K562 (cell line): Measurements from ENCODE around the gene ARHGEF40. TPM values are rescaled to one million over a fixed set of nuclear protein-coding genes. Genes with fewer than 3 reads are reported as not detected.
A peak's percentile ranks its signal among the peaks of the same experiment; 100 is the strongest.

Experiments
- ATAC-seq: fragments of 200-7000 bp; cut with Tn5 transposase; 3 replicates; pipeline ENCODE4 v1.9.1; 2020; ENCODE audit warnings: moderate library complexity
- BruUV-seq: library from RNA; stranded (reverse); fragments of 400-500 nt; replicated peaks from 2 replicates; lab custom pipeline; 2021; lab: Mats Ljungman, UMichigan
- CTCF ChIA-PET: fragments of 300-600 bp; formaldehyde crosslinking; extraction: SDS; loops from one replicate; lab custom pipeline; 2021; ENCODE audit warnings: low intra/inter-chr PET ratio; lab: Yijun Ruan, JAX
- POLR2A ChIA-PET: fragments of 300-600, 350-650 bp; sonication (Branson Sonifier 250); formaldehyde crosslinking; extraction: SDS; loops from one replicate; lab custom pipeline; 2021; ENCODE audit warnings: antibody characterized with exemption, inconsistent platforms; lab: Yijun Ruan, JAX
- DNase-seq, 4 experiments: peaks; one replicate each; pipeline versions ENCODE4 v3.0.0 to v3.0.0-alpha.2; 2011 to 2018; ENCODE audit warnings: low spot score in 3 of 4, mixed read lengths in 3 of 4; ENCODE audit errors: extremely low read depth in 1 of 4
- FAIRE-seq: peaks from 2 replicates; lab custom pipeline; 2011; peaks lifted over from hg19 to GRCh38; lab: Jason Lieb, UNC
- H2AFZ ChIP-seq: 2 replicates; pipeline ENCODE4 v1.6.0; 2011; ENCODE audit warnings: low read depth, low read length, control low read depth, inconsistent platforms
- H3K27ac ChIP-seq: fragments of 200-600 bp; 3 replicates; pipeline ENCODE4 v1.8.0; 2011; ENCODE audit warnings: low read depth, mild to moderate bottlenecking, control low read depth, inconsistent platforms, low read length, moderate library complexity, mixed read lengths; ENCODE audit errors: extremely low read depth
- H3K27me3 ChIP-seq, 2 experiments: fragments of 300-600 bp in 1 of 2; 2 replicates in 1 of 2; 3 replicates in 1 of 2; pipeline versions ENCODE4 v1.6.0 to v1.8.0; 2011; ENCODE audit warnings: inconsistent platforms in 2 of 2, low read length in 2 of 2, mild to moderate bottlenecking in 1 of 2, mixed read lengths in 1 of 2, moderate library complexity in 1 of 2; ENCODE audit not compliant: control insufficient read depth in 2 of 2, insufficient read depth in 2 of 2
- H3K36me3 ChIP-seq: fragments of 300-600 bp; 3 replicates; pipeline ENCODE4 v1.8.0; 2011; ENCODE audit warnings: mild to moderate bottlenecking, low read length, inconsistent platforms; ENCODE audit not compliant: control insufficient read depth, insufficient read depth
- H3K4me1 ChIP-seq, 2 experiments: fragments of 200-600 bp in 1 of 2; replicated peaks in 1 of 2; 2 replicates in 1 of 2; 3 replicates in 1 of 2; pipeline versions ENCODE4 v1.5.1 to v1.8.0; 2011; ENCODE audit warnings: inconsistent platforms in 2 of 2, low read length in 2 of 2, mild to moderate bottlenecking in 1 of 2, mixed read lengths in 1 of 2, moderate library complexity in 1 of 2; ENCODE audit not compliant: control insufficient read depth in 2 of 2, insufficient read depth in 2 of 2
- H3K4me2 ChIP-seq: 2 replicates; pipeline ENCODE4 v1.6.1; 2011; ENCODE audit warnings: low read length, control low read depth, inconsistent platforms, mixed read lengths; ENCODE audit not compliant: insufficient read depth
- H3K4me3 ChIP-seq: fragments of 200-600 bp; sonication (generic), shearing (Covaris generic); 2 replicates; pipeline ENCODE4 v1.5.1; 2016; ENCODE audit warnings: control low read depth, inconsistent platforms
- H3K79me2 ChIP-seq: fragments of 200-600 bp; 3 replicates; pipeline ENCODE4 v1.8.0; 2011; ENCODE audit warnings: low read length, inconsistent platforms; ENCODE audit not compliant: control insufficient read depth, insufficient read depth
- H3K9ac ChIP-seq, 2 experiments: 2 replicates each; pipeline versions ENCODE4 v1.6.0 to v1.6.1; 2011; ENCODE audit warnings: low read depth in 2 of 2, low read length in 2 of 2, control low read depth in 1 of 2, inconsistent platforms in 1 of 2, mild to moderate bottlenecking in 1 of 2, mixed read lengths in 1 of 2; ENCODE audit not compliant: insufficient read depth in 1 of 2
- H3K9me1 ChIP-seq: one replicate; pipeline ENCODE4 v1.6.0; 2011; ENCODE audit warnings: inconsistent platforms, mild to moderate bottlenecking, low read length, moderate library complexity; ENCODE audit not compliant: control insufficient read depth, insufficient read depth
- H3K9me3 ChIP-seq: replicated peaks from 2 replicates; pipeline ENCODE4 v1.5.1; 2011; ENCODE audit warnings: low read depth, low read length, inconsistent platforms; ENCODE audit not compliant: control insufficient read depth, insufficient read depth
- H4K20me1 ChIP-seq: replicated peaks from 2 replicates; pipeline ENCODE4 v1.6.1; 2011; ENCODE audit warnings: low read length, inconsistent platforms, mixed read lengths; ENCODE audit not compliant: control insufficient read depth, insufficient read depth
- CCNT2 ChIP-seq: IDR thresholded peaks from 2 replicates; pipeline ENCODE4 v1.6.1; 2011; ENCODE audit warnings: borderline replicate concordance, low read depth, mild to moderate bottlenecking, moderate library complexity, mixed read lengths, low read length; ENCODE audit not compliant: insufficient read length; ENCODE audit errors: extremely low read depth
- ETV1 ChIP-seq: fragments of 450-650 bp; conservative IDR thresholded peaks from 2 replicates; pipeline ENCODE4 v1.6.1; 2016; ENCODE audit warnings: missing genetic modification characterization, control low read depth, low read depth, missing compliant biosample characterization
- L3MBTL2 ChIP-seq: fragments of 450-650 bp; IDR thresholded peaks from 2 replicates; pipeline ENCODE4 v1.6.1; 2016; ENCODE audit warnings: mild to moderate bottlenecking, moderate library complexity
- NFE2 ChIP-seq: IDR thresholded peaks from 2 replicates; pipeline ENCODE4 v1.6.1; 2014; ENCODE audit warnings: antibody characterized with exemption, low read depth
- RBBP5 ChIP-seq: fragments of 200-600 bp; sonication (generic); IDR thresholded peaks from 2 replicates; pipeline ENCODE4 v1.6.1; 2012; ENCODE audit warnings: borderline replicate concordance, mild to moderate bottlenecking, low read length, control low read depth, inconsistent platforms; ENCODE audit not compliant: insufficient read depth, poor library complexity, severe bottlenecking
- SAFB ChIP-seq: fragments of 200-400 bp; formaldehyde crosslinking; IDR thresholded peaks from 2 replicates; pipeline ENCODE4 v1.6.1; 2017; ENCODE audit warnings: low read depth, low read length, borderline replicate concordance
- TBP ChIP-seq: optimal IDR thresholded peaks from 2 replicates; pipeline ENCODE3; 2011; ENCODE audit warnings: low read depth, low read length, improper control_type of control experiment
- THRAP3 ChIP-seq: fragments of 450-650 bp; IDR thresholded peaks from 2 replicates; pipeline ENCODE4 v1.6.1; 2016; ENCODE audit warnings: mild to moderate bottlenecking, inconsistent platforms, borderline replicate concordance
- TRIM25 ChIP-seq: fragments of 450-650 bp; IDR thresholded peaks from 2 replicates; pipeline ENCODE4 v1.7.0; 2016; ENCODE audit warnings: borderline replicate concordance
- ZMIZ1 ChIP-seq, 2 experiments: fragments of 150-350 bp in 1 of 2; IDR thresholded peaks; 2 replicates each; pipeline ENCODE4 v1.6.1; 2012 to 2016; ENCODE audit warnings: low read depth in 2 of 2, low read length in 2 of 2, mild to moderate bottlenecking in 1 of 2, moderate library complexity in 1 of 2
- ZNF121 ChIP-seq: sonication (generic); formaldehyde crosslinking; conservative IDR thresholded peaks from 2 replicates; pipeline ENCODE4 v1.8.0; 2022; ENCODE audit warnings: missing genetic modification reagents
- WGBS: fragments of 100-300 bp; shearing (Covaris generic); methylation state at CpG from one replicate; pipeline ENCODE4 v1.1.6; 2016; ENCODE audit warnings: low coverage, mixed read lengths; ENCODE audit not compliant: insufficient coverage; ENCODE audit errors: missing lambda C conversion rate; 5-methylcytosine and 5-hydroxymethylcytosine counted together
- in situ Hi-C: fragments of 300-500 bp; cut with MboI; formaldehyde crosslinking; loops from 4 replicates; pipeline ENCODE4 v1.15.0; 2018; ENCODE audit warnings: inconsistent platforms, mixed read lengths
- intact Hi-C: fragments of 100-400 bp; cut with micrococcal nuclease; formaldehyde crosslinking; loops from 2 replicates; pipeline ENCODE4 v1.14.2; 2022
- polyA plus RNA-seq, 8 experiments: library from polyadenylated mRNA; depleted of rRNA in 4 of 8; stranded (reverse) in 5 of 8; unstranded in 3 of 8; fragments of >200 nt; fragmentation: Nextera tagmentation in 2 of 8; fragmentation: Illumina TruSeq in 1 of 8; extraction: Ambion mirVana in 2 of 8; extraction: Trizol in 1 of 8; gene quantifications; 2 replicates each; pipeline versions ENCODE4 v1.2.1 to v1.2.3, GENCODE V29; 2011 to 2014; ENCODE audit warnings: inconsistent platforms in 1 of 8, missing spikeins in 1 of 8
- total RNA-seq, 7 experiments: library from RNA; depleted of rRNA in 6 of 7; stranded (reverse); fragments of >200 nt in 6 of 7; fragmentation: Illumina TruSeq in 2 of 7; extraction: Trizol in 2 of 7; gene quantifications; 2 replicates each; pipeline versions ENCODE4 v1.2.1 to v1.2.3, GENCODE V29; 2011 to 2021; ENCODE audit warnings: low replicate concordance in 1 of 7

Gene ARHGEF40
- total and polyA plus RNA-seq, 9 of the 15 experiments (the other 6 are each of a cell fraction or from before 2014, with no cell fraction given), result 0.42 to 6.3 (median 3.8) TPM

GRCh38 chr14:21048638-21049037 lies 21.5 kb upstream of the ARHGEF40 start (continued):
- TF ChIP-seq RBBP5 (no peak), CCNT2 (no peak), L3MBTL2 (no peak), SAFB (no peak), NFE2 (no peak), ZNF121 (CRISPR knock-in tag) (no peak), TBP (no peak), TRIM25 (no peak), ETV1 (tag) (0 out of 2 replicates have a peak, but pooled peaks have one; percentile 24), THRAP3 (no peak)

GRCh38 chr14:21049271-21049673 lies 20.8 kb upstream of the ARHGEF40 start:
- Histone ChIP-seq H3K9me3 (no peaks in the 10 kb centered on the region), H3K4me2 (no peak overlapping the region), H3K9me1 (no peaks in the 10 kb centered on the region), H3K27ac (no peak overlapping the region), H2AFZ (peak overlapping the region; percentile 78), H3K27me3 (no peaks in the 10 kb centered on the region), H3K9ac (no peak overlapping the region), H3K4me1 (peaks cover 2 to 8% of the 10 kb centered on the region in 2 experiments; a peak in 3 of 5 replicates), H3K79me2 (no peaks in the 10 kb centered on the region), H3K4me3 (no peak overlapping the region), H3K36me3 (no peaks in the 10 kb centered on the region), H4K20me1 (no peaks in the 10 kb centered on the region)
- CTCF ChIA-PET, result interaction anchor here (0.6 kb wide), 1 partner anchor 53 kb away, joined by 3 read pairs; no protein-coding TSS in a partner anchor
- WGBS, result 28% methylated on average over 3 of the region's 3 CpGs
- POLR2A ChIA-PET, result interaction anchor here (0.6 kb wide), 1 partner anchor 13 kb away, joined by 3 read pairs; no protein-coding TSS in a partner anchor
- intact Hi-C loops (no loop called here), in situ Hi-C loops (no loop called here)
- no peak for DNase-seq
- FAIRE-seq, result no peak
- no peak for ATAC-seq
- no TSS peak for BruUV-seq
- peak in 1 of 2 experiments; percentile 71; a peak in 1 of 4 replicates for TF ChIP-seq ZMIZ1 (IDR thresholded peaks at IDR 0.05; ENCODE audit: low read depth in 2 of 2, low read length in 2 of 2)
